ENCODE data around the gene SLC16A13.

DNA sequence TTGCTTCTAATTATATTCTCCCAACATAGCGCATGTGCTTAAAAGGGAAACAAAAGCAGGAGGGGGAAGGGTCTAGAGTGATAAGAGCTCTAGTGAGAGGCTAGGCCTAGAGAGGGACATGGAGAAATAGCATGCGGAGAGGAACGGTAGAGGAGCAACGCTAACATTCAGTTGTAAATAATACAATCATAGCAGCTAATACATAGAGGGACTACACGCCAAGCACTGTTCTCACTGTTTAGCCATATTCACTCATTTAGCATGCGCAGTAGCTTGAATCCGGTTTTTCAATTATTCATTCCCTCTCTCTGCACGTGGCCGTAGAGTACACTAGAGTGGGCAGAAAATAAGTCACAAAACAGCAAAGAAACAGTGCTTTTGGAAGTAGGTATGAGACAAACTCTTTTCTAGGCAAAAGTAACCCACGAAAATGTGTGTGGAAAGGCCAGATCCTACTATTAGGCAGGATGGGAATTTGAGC, 41.7 kb upstream of the SLC16A13 start:
- TF ChIP-seq, protein P1, sequence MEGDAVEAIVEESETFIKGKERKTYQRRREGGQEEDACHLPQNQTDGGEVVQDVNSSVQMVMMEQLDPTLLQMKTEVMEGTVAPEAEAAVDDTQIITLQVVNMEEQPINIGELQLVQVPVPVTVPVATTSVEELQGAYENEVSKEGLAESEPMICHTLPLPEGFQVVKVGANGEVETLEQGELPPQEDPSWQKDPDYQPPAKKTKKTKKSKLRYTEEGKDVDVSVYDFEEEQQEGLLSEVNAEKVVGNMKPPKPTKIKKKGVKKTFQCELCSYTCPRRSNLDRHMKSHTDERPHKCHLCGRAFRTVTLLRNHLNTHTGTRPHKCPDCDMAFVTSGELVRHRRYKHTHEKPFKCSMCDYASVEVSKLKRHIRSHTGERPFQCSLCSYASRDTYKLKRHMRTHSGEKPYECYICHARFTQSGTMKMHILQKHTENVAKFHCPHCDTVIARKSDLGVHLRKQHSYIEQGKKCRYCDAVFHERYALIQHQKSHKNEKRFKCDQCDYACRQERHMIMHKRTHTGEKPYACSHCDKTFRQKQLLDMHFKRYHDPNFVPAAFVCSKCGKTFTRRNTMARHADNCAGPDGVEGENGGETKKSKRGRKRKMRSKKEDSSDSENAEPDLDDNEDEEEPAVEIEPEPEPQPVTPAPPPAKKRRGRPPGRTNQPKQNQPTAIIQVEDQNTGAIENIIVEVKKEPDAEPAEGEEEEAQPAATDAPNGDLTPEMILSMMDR (IDR thresholded peaks at IDR 0.05) = no peak
- no peak for TF ChIP-seq POLR2A (IDR thresholded peaks at IDR 0.05)
